NOMO-1 (cell line): Measurements from ENCODE around the gene C3orf62.
"Not testable (repeated sequence)": the region's sequence is repeated elsewhere in the genome, so short reads cannot be mapped to it uniquely, and the experiment has no call there.

Experiments
- DNase-seq, 2 experiments: peaks; one replicate each; lab custom pipeline; 2025; ENCODE audit not compliant: unreplicated experiment in 2 of 2; lab: John Stamatoyannopoulos, UW

Gene C3orf62

DNA sequence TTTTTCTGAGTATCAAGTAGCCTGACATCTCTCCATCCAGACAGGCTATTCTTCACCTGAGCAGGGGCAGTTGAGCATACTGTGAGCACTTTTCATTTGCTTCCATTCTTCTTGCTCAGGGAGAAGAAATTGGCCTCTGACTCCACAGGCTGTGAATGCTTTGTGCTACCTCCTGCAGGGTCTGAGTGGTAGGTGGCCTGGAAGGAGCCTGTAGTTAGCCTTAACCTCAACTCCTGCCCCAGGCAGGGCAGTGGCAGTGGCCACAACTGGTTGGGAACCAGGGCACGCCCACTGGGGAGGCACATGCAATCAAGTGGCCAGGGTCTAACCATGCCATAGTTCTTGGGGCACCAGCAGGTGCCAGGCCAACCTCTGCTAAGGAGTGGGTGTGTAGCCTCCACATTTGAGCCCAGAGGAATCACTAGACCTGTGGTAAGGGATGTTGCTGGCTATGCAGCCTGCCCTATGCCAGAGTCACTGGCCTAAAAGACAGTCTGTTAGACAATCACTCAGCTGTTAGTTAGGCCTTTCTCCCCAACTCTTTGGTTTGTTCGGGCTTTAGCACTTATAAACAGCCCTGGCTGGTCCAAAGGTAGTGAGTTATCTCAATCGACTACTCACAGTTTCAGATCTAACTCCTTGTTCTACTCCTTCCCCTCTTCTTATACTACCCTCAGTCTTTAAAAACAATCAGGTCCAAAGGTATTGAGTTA, 7.4 kb downstream of the C3orf62 start:
- no peak for DNase-seq

GRCh38 chr3:49266410-49267095, 10.5 kb downstream of the C3orf62 start:
- no peak for DNase-seq

GRCh38 chr3:49265661-49266386, 11.2 kb downstream of the C3orf62 start:
- no peak for DNase-seq

GRCh38 chr3:49263159-49263889, 13.7 kb downstream of the C3orf62 start:
- no peak for DNase-seq

GRCh38 chr3:49260806-49261324, 16.2 kb downstream of the C3orf62 start:
- no peak for DNase-seq

DNA sequence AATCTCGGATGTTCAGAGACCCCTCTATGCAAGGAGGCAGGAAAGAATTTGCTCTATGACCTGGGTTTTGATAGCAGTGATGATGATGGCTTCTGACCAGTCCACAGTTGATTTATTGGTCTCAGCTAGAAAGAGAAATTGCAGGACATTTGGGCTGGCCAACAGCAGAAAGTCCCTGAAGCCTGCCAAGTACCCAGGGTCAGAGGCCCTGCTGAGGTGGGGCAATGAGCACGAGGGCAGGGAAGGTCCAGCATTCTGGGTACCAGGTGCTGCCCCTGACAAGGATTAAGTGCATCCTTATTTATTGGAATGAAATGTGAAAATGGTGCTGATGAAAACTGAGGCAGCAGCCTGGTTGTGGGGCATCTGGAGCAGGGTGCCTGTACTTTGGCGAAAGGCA, 19.8 kb downstream of the C3orf62 start:
- no peak for DNase-seq

- DNase-seq, result no peak
These were observed 21.1 kb downstream of the C3orf62 start for GRCh38 chr3:49255718-49256511.

DNA sequence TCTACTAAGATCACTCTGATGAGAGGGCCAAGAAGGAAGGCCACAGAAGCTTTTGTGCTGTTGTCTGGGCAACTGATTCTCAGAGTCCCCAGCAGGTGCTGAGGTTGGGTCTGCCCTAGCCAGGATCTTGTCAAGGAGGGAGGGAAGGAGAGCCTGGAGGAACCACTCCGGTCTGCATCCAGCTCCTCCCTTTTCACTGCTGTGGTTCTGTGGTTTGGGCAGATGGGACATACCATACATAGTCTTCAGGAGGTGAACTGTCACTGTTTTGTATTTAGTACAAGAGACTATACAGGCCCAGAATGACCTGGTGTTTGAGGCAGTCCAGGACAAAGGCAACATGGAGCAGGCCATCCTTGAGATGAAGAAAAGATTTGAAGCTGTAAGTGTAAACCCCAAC, 21.9 kb downstream of the C3orf62 start:
- no peak for DNase-seq

GRCh38 chr3:49253512-49253911, 23.5 kb downstream of the C3orf62 start:
- no peak for DNase-seq

DNA sequence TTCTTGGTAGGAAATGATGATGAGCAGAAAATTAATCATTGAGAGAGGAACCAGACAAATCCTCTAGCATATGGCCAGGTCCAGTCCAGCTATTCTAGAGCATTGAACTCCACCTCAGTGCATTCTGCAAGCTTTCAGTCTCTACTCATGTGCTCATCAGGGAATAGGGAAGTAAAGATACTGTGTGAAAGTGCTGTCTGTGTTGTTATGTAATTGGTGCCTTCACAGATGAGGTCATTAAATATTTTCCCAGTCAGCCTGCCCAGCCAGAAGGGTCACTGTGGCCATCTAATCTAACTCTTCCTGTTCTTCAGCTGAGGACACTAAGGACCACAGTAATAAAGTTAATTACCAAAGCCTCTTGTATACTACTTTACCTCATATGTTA, 28.2 kb downstream of the C3orf62 start:
- peak; percentile 77 to 94 for DNase-seq

- DNase-seq, result peak in 1 of 2 experiments; percentile 38
These were observed 32.3 kb downstream of the C3orf62 start for GRCh38 chr3:49244581-49245205.

DNA sequence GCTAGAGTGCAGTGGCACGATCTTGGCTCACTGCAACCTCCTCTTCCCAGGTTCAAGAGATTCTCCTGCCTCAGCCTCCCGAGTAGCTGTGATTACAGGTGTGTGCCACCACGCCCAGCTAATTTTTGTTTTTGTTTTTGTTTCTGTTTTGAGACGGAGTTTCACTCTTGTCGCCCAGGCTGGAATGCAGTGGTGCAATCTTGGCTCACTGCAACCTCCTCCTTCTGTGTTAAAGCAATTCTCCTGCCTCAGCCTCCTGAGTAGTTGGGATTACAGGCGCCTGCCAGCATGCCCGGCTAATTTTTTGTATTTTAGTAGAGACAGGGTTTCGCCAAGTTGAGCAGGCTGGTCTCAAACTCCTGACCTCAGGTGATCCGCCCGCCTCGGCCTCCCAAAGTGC, 36.9 kb downstream of the C3orf62 start:
- not testable (repeated sequence) for DNase-seq

- peak; percentile 69 to 99 for DNase-seq
These were observed 38.5 kb downstream of the C3orf62 start for GRCh38 chr3:49238274-49239127.

DNA sequence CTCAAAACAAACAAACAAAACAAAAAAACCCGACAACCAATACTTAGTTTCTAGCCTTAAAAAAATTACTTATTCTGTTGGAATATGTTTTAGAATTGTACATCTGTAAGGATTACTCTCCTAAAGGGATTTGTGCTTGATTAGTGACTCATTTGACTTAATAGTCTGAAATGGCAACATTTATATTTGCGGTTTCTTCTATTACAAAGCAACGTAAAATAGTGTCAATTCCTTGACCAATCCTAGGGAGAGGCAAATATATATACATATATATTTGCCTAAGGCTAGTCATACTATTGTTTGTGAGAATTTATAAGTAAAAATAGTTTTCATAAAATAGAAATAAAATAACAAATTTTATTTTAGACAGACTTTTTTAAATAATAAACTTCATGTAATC, 39.7 kb downstream of the C3orf62 start:
- DNase-seq, result no peak

DNA sequence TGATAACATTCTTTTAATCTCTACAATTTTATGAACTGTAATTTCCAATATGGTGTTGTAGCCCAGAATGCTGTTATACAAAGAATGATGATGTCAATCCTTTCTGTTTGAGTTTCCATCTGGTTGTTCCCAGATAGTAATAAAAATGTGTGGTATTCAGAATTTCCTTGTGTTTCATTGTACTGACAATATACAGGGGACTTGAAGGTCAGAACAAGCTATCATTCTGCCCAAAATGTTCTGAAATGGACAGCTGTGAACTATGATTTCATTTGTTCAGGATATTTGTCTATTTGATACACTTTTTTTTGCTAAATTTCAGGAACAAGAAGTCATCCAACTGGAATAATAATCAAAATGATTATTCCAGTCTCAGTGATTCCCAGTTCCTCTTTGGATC, 40.8 kb downstream of the C3orf62 start:
- DNase-seq, result no peak

- DNase-seq, result not testable (repeated sequence)
These were observed 48.2 kb downstream of the C3orf62 start for GRCh38 chr3:49228817-49229216.

GRCh38 chr3:49222002-49222401, 55.0 kb downstream of the C3orf62 start:
- no peak for DNase-seq

GRCh38 chr3:49220985-49221563, 56.0 kb downstream of the C3orf62 start:
- not testable (repeated sequence) for DNase-seq
